Measurements from ENCODE around the gene MTMR10. TPM values are rescaled to one million over a fixed set of nuclear protein-coding genes. Genes with fewer than 3 reads are reported as not detected.

MTMR10 gene
- total RNA-seq, 1 donor from 2014 or later: 18.8 TPM

DNA sequence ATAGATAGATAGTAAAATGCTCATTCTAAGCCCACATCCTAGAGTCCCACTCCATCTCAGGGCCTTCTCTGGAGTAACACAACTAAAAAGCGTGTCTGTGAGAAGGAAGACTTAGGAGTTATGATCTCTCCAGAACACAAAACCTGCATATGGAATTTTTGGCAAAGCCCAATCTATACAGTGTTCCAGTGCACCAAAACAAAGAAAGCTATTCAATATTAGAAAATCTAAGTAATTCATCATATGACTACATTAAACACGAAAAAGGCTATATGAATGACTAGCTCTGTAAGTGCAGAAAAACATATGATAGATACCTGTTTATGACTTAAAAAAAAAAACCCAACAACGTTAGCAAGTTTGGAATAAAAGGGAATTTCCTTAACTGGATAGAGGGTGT is 27.7 kb downstream of the MTMR10 start:
- Histone ChIP-seq H3K4me3 (ENCODE audit: low read depth, low read length) (no peak overlapping the region), H3K36me3 (ENCODE audit: control insufficient read depth, insufficient read depth, low read length) (no peaks in the 10 kb centered on the region), H3K27me3 (ENCODE audit: control insufficient read depth, insufficient read depth, low read length) (no peaks in the 10 kb centered on the region)
- TF ChIP-seq, protein P1, sequence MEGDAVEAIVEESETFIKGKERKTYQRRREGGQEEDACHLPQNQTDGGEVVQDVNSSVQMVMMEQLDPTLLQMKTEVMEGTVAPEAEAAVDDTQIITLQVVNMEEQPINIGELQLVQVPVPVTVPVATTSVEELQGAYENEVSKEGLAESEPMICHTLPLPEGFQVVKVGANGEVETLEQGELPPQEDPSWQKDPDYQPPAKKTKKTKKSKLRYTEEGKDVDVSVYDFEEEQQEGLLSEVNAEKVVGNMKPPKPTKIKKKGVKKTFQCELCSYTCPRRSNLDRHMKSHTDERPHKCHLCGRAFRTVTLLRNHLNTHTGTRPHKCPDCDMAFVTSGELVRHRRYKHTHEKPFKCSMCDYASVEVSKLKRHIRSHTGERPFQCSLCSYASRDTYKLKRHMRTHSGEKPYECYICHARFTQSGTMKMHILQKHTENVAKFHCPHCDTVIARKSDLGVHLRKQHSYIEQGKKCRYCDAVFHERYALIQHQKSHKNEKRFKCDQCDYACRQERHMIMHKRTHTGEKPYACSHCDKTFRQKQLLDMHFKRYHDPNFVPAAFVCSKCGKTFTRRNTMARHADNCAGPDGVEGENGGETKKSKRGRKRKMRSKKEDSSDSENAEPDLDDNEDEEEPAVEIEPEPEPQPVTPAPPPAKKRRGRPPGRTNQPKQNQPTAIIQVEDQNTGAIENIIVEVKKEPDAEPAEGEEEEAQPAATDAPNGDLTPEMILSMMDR (IDR thresholded peaks at IDR 0.05; ENCODE audit: insufficient read depth, low read length, poor library complexity, severe bottlenecking): no peak
- no peak for DNase-seq (ENCODE audit: low read depth)

GRCh38 chr15:30962659-30963058 is 28.8 kb downstream of the MTMR10 start:
- no peaks in the 10 kb centered on the region for H3K36me3 ChIP-seq (ENCODE audit: control insufficient read depth, insufficient read depth, low read length)
- DNase-seq (ENCODE audit: low read depth): no peak
- no peaks in the 10 kb centered on the region for H3K27me3 ChIP-seq (ENCODE audit: control insufficient read depth, insufficient read depth, low read length)
- no peak overlapping the region for H3K4me3 ChIP-seq (ENCODE audit: low read depth, low read length)
- TF ChIP-seq, protein P1 (IDR thresholded peaks at IDR 0.05; ENCODE audit: insufficient read depth, low read length, poor library complexity, severe bottlenecking): no peak

GRCh38 chr15:30962079-30962478 is 29.3 kb downstream of the MTMR10 start:
- DNase-seq (ENCODE audit: low read depth): no peak
- TF ChIP-seq, protein P1 (IDR thresholded peaks at IDR 0.05; ENCODE audit: insufficient read depth, low read length, poor library complexity, severe bottlenecking): no peak
- no peaks in the 10 kb centered on the region for H3K36me3 ChIP-seq (ENCODE audit: control insufficient read depth, insufficient read depth, low read length)
- H3K27me3 ChIP-seq (ENCODE audit: control insufficient read depth, insufficient read depth, low read length): no peaks in the 10 kb centered on the region
- no peak overlapping the region for H3K4me3 ChIP-seq (ENCODE audit: low read depth, low read length)

DNA sequence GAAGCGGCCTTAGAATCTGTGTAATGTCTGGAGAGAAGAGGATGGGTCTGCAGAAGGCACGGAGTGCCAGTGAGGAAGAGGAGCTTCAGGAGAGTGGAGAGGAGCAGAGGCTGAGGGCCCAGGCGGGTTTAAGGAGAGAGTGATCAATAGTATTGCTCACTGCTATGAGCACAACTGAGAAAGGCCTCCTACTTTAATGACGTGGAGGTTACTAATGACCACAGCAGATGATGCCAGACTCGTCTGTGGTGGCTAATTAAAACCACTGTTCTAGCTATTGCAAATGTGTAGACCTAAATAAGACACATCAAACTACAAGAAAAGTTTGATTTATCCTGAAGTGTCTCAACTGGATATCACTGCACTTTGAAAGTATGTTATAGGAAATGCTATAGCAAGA is 33.2 kb downstream of the MTMR10 start:
- no peaks in the 10 kb centered on the region for H3K27me3 ChIP-seq (ENCODE audit: control insufficient read depth, insufficient read depth, low read length)
- no peak overlapping the region for H3K4me3 ChIP-seq (ENCODE audit: low read depth, low read length)
- no peak for DNase-seq (ENCODE audit: low read depth)
- H3K36me3 ChIP-seq (ENCODE audit: control insufficient read depth, insufficient read depth, low read length): no peaks in the 10 kb centered on the region
- TF ChIP-seq, protein P1 (IDR thresholded peaks at IDR 0.05; ENCODE audit: insufficient read depth, low read length, poor library complexity, severe bottlenecking): no peak

DNA sequence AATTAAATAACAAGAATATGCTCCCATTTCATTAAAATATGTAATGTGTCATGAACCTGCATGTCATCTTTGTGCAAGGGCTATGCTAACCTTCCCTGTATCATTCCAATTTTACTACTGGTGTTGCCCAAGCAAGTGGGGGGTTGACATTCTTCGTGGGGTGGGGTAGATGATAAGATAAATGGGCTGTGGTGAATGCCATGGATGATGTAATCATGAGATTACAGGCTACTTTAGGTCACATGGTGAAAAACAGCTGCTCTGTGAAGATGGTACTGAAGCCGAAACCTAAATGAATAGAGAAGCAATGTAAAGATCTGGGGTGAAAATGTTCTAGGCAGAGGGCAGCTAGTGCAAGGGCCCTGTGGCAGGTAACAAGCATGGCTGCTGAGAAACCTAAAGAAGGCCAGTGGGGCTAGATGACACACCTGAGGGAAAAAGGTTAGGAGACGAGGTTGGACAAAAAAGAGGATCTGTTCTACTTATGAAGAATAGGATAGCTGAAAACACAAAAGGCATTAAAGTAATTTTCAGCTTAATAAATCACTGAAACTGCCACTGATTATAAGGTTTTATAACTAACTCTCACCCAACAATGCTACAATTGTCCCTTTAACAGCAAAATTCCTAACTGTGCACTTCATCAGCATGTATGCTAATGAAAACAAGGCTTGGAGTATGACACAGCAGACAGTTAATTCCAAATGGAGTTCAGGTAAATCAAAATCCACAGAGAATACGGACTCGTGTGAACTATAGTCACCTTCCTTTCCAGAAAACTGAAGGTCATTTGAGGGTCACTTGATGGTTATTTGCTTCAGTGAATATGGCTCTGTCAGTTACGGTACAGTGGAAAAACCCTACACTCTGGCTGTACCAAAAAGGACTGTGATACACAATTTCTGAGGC is 35.0 kb downstream of the MTMR10 start:
- DNase-seq (ENCODE audit: low read depth): no peak
- TF ChIP-seq, protein P1 (IDR thresholded peaks at IDR 0.05; ENCODE audit: insufficient read depth, low read length, poor library complexity, severe bottlenecking): no peak
- no peak overlapping the region for H3K4me3 ChIP-seq (ENCODE audit: low read depth, low read length)
- no peaks in the 10 kb centered on the region for H3K27me3 ChIP-seq (ENCODE audit: control insufficient read depth, insufficient read depth, low read length)
- H3K36me3 ChIP-seq (ENCODE audit: control insufficient read depth, insufficient read depth, low read length): no peaks in the 10 kb centered on the region

Measured in kidney epithelial cell (primary cell).